Measurements from ENCODE around the gene ICE1.

Gene ICE1

DNA sequence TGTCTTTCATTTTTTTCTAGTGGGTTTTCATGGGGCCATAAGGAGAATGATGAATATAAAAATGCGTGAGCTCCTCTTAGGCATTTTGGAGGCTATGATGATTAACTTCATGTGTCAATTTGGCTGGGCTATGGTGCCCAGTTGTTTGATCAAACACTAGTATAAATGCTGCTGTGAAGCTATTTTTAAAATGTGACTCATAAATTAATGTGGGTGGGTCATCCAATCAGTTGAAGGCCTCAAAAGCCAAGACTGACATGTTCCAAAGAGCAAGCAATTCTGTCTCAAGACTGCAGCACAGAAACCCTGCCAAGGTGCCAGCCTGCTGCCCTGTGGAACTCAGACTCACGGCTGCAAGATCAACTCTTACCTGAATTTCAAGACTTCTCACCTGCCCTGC lies 24.4 kb upstream of the ICE1 start:
- H3K36me3 ChIP-seq = no peaks in the 10 kb centered on the region
- H3K4me3 ChIP-seq (ENCODE audit: low read depth, low read length) = no peak overlapping the region
- H3K9me3 ChIP-seq (ENCODE audit: severe bottlenecking) = peaks cover 7% of the 10 kb centered on the region
- TF ChIP-seq, protein P1, sequence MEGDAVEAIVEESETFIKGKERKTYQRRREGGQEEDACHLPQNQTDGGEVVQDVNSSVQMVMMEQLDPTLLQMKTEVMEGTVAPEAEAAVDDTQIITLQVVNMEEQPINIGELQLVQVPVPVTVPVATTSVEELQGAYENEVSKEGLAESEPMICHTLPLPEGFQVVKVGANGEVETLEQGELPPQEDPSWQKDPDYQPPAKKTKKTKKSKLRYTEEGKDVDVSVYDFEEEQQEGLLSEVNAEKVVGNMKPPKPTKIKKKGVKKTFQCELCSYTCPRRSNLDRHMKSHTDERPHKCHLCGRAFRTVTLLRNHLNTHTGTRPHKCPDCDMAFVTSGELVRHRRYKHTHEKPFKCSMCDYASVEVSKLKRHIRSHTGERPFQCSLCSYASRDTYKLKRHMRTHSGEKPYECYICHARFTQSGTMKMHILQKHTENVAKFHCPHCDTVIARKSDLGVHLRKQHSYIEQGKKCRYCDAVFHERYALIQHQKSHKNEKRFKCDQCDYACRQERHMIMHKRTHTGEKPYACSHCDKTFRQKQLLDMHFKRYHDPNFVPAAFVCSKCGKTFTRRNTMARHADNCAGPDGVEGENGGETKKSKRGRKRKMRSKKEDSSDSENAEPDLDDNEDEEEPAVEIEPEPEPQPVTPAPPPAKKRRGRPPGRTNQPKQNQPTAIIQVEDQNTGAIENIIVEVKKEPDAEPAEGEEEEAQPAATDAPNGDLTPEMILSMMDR (IDR thresholded peaks at IDR 0.05; ENCODE audit: low read depth, low read length) = no peak
- no peak for DNase-seq
- H3K27ac ChIP-seq = no peak overlapping the region
- H3K27me3 ChIP-seq (ENCODE audit: insufficient read depth, low read depth, severe bottlenecking) = peaks cover 33% of the 10 kb centered on the region

DNA sequence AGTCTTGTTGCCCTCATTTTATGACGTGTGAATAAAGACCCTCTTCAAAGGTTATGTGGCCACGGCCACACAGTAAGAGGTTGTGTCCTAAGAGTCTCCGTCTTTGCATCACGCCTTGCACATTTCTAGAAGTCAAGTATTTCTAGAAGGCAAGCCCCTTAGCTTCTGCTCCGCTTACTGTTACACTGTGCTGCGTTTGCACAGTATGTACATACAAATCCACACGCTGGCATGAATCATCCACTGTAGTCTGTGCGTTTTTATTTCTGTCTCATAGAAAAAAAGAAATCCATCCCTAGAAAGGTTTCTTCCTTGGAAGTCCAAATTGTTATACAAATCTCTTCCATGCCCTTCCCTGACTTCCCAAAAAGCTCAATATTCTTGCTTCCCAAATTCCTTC lies 21.4 kb upstream of the ICE1 start:
- Histone ChIP-seq H3K27ac (no peak overlapping the region), H3K4me3 (ENCODE audit: low read depth, low read length) (no peak overlapping the region), H3K27me3 (ENCODE audit: insufficient read depth, low read depth, severe bottlenecking) (peaks cover 57% of the 10 kb centered on the region), H3K36me3 (no peaks in the 10 kb centered on the region), H3K9me3 (ENCODE audit: severe bottlenecking) (peaks cover 7% of the 10 kb centered on the region)
- TF ChIP-seq, protein P1 (IDR thresholded peaks at IDR 0.05; ENCODE audit: low read depth, low read length) = no peak
- DNase-seq = no peak

DNA sequence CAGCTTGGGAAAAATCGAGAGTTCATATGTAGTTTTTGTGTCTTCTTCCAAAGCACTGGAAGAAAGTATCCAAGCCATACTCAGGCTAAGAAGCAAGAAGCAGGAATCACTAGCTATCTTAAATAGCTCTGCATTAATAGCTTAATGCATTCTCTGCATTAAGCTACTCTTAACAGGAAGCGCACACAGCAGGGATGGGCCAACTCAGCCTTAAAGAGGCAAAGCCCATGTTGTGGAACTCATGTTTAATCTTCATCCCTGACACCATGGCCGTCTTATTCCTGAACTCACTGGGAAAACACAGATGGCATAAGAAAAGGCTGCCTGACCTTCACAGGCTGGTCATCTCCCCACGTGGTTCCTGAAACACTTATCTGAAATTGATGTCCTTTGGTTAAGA lies 18.7 kb upstream of the ICE1 start:
- no peak for DNase-seq
- TF ChIP-seq, protein P1 (IDR thresholded peaks at IDR 0.05; ENCODE audit: low read depth, low read length) = no peak

DNA sequence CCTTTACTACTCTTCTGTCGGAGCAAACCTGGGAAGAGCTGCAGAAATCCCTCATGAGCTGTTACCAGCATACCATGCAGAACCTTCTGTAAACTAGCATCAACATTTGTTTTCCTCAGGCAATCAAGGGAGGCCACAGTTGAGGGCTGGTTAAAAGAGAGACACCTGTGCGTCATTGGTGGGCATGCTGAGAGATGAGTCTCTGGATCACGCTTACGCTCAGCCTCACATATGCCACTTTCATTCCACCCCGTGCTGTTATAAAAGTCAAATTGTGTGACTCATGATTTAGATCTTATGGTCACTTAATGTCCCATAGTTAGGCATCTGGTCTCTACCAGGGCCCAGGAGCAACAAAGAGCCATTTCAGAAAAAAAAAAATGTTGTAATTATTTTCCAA lies 18.1 kb upstream of the ICE1 start:
- H3K27me3 ChIP-seq (ENCODE audit: insufficient read depth, low read depth, severe bottlenecking) = peaks cover 75% of the 10 kb centered on the region
- no peaks in the 10 kb centered on the region for H3K36me3 ChIP-seq
- H3K4me3 ChIP-seq (ENCODE audit: low read depth, low read length) = no peak overlapping the region
- H3K27ac ChIP-seq = no peak overlapping the region
- H3K9me3 ChIP-seq (ENCODE audit: severe bottlenecking) = peaks cover 20% of the 10 kb centered on the region
- DNase-seq = no peak
- TF ChIP-seq, protein P1 (IDR thresholded peaks at IDR 0.05; ENCODE audit: low read depth, low read length) = no peak

More for the DNA sequence above, 18.7 kb upstream of the ICE1 start:
- Histone ChIP-seq H3K36me3 (no peaks in the 10 kb centered on the region), H3K9me3 (ENCODE audit: severe bottlenecking) (peaks cover 17% of the 10 kb centered on the region), H3K27me3 (ENCODE audit: insufficient read depth, low read depth, severe bottlenecking) (peaks cover 75% of the 10 kb centered on the region), H3K4me3 (ENCODE audit: low read depth, low read length) (no peak overlapping the region), H3K27ac (no peak overlapping the region)

DNA sequence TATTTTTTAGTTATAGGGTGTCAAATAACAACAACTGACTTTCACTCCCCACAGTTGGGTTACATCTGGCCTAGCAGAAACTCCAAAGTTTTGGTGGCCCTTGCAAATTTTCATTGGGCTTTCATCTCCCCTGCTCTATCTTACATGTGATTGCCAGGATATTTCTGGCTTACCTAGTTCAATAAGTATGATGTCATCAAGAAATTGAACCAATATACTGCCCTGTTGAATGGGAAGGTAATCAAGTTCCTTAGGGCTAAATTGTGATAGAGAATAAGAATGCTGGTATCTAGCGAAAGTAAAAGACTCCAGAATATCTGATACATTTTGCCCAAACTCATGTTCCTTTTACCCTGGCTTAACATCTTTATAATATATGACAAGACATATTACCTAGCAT lies 17.0 kb upstream of the ICE1 start:
- no peaks in the 10 kb centered on the region for H3K36me3 ChIP-seq
- TF ChIP-seq, protein P1 (IDR thresholded peaks at IDR 0.05; ENCODE audit: low read depth, low read length) = no peak
- H3K9me3 ChIP-seq (ENCODE audit: severe bottlenecking) = peaks cover 23% of the 10 kb centered on the region
- H3K27ac ChIP-seq = no peak overlapping the region
- DNase-seq = no peak
- peaks cover 78% of the 10 kb centered on the region for H3K27me3 ChIP-seq (ENCODE audit: insufficient read depth, low read depth, severe bottlenecking)
- H3K4me3 ChIP-seq (ENCODE audit: low read depth, low read length) = no peak overlapping the region

DNA sequence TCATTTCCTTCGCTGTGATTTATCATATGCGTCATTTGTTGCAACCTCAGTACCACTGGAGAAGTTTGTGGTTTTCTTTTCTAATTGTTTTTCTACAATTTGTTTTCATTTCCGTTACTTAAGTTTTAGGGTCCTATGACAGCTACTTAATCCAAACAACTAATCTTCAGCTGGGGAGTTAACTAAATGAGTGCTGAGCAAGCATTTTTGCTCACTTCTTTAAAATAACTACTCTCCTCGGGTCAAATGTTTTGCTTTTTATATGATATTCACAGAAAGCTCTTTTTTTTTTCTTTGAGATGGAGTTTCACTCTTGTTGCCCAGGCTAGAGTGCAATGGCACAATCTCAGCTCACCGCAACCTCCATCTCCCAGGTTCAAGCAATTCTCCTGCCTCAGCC lies 14.6 kb upstream of the ICE1 start:
- Histone ChIP-seq H3K27me3 (ENCODE audit: insufficient read depth, low read depth, severe bottlenecking) (peaks cover 76% of the 10 kb centered on the region), H3K36me3 (no peaks in the 10 kb centered on the region), H3K27ac (no peak overlapping the region), H3K4me3 (ENCODE audit: low read depth, low read length) (no peak overlapping the region), H3K9me3 (ENCODE audit: severe bottlenecking) (peaks cover 25% of the 10 kb centered on the region)
- TF ChIP-seq, protein P1 (IDR thresholded peaks at IDR 0.05; ENCODE audit: low read depth, low read length) = no peak
- DNase-seq = no peak

Measured in WERI-Rb-1 (cell line).